Psoas muscle (tissue), 8 donors: ENCODE data around the gene LGR6. TPM values are rescaled to one million over a fixed set of nuclear protein-coding genes. Genes with fewer than 3 reads are reported as not detected.

ENCODE experiments used
- ATAC-seq, 4 donors: fragments of 200-7000 bp; cut with Tn5 transposase; one replicate each; pipeline ENCODE4 v1.9.1; 2020; ENCODE audit warnings: moderate library complexity in 3 of 4, mild to moderate bottlenecking in 2 of 4
- DNase-seq, 2 donors: peaks; one replicate each; pipeline ENCODE4 v3.0.0-alpha.2; 2020
- H3K27ac ChIP-seq: fragments of 200-600 bp; one replicate; pipeline ENCODE4 v1.8.0; 2022
- H3K27me3 ChIP-seq, 3 donors: fragments of 200-600 bp in 1 of 3; one replicate each; pipeline versions ENCODE4 v1.6.1 to v1.8.0; 2013 to 2022; ENCODE audit warnings: low read length in 2 of 3, mild to moderate bottlenecking in 2 of 3, moderate library complexity in 1 of 3; ENCODE audit not compliant: insufficient read depth in 3 of 3
- H3K36me3 ChIP-seq, 2 donors: fragments of 200-600 bp in 1 of 2; one replicate each; pipeline versions ENCODE4 v1.6.1 to v1.8.0; 2013 to 2022; ENCODE audit warnings: low read depth in 1 of 2, mild to moderate bottlenecking in 1 of 2, moderate library complexity in 1 of 2; ENCODE audit not compliant: insufficient read depth in 1 of 2
- H3K4me1 ChIP-seq: fragments of 200-600 bp; one replicate; pipeline ENCODE4 v1.8.0; 2022
- H3K4me3 ChIP-seq: fragments of 200-600 bp; one replicate; pipeline ENCODE4 v1.8.0; 2022; ENCODE audit warnings: mild to moderate bottlenecking
- H3K9me3 ChIP-seq: fragments of 200-600 bp; one replicate; pipeline ENCODE4 v1.8.0; 2022
- CTCF ChIP-seq: fragments of 200-600 bp; IDR thresholded peaks from one replicate; pipeline ENCODE4 v1.8.0; 2022; ENCODE audit warnings: antibody characterized with exemption
- WGBS, 3 donors: extraction: QIAGEN DNeasy Blood & Tissue Kit; methylation state at CpG; one replicate each; pipeline versions ENCODE4 v1.1.6 to v1.1.7; 2013; 5-methylcytosine and 5-hydroxymethylcytosine counted together
- intact Hi-C, 2 donors: fragments of 100-400 bp; cut with DNase I; formaldehyde crosslinking; loops; one replicate each; pipeline versions ENCODE4 v1.11.0 to v1.14.2; 2022
- polyA plus RNA-seq, 3 donors: library from polyadenylated mRNA; stranded (reverse); fragments of 200-250 nt; gene quantifications; one replicate each; pipeline ENCODE4 v1.2.3, GENCODE V29; 2013
- total RNA-seq, 4 donors: library from RNA; stranded (reverse); fragmentation: NEBNext Ultra II Directional in 2 of 4; extraction: Animal tissue kit (Norgen Biotek cat#: 25700) in 2 of 4; gene quantifications; one replicate each; pipeline versions ENCODE4 v1.2.1 to v1.2.4, GENCODE V29; 2021 to 2023
- donor health status: healthy with polysubstance abuse.
- donor health status: DM: no; HTN: no; CAD: no; lungs with moderate emphysema.
- donor health status: Bipolar disorder and iron deficiency.
- donor health status: healthy.
- donor health status: DM: yes; HTN: yes; CAD: no.
- donor health status: DM: no; HTN: no; CAD: no.
- donor health status: DM: no; HTN: no; CAD: no.
- donor health status: DM: yes; HTN: yes; CAD: no.

LGR6 gene
- total and polyA plus RNA-seq, 7 donors = 0.12 to 0.20 (median 0.16) TPM; not detected in 3

GRCh38 chr1:202234331-202235002 lies 40.9 kb downstream of the LGR6 start:
- Histone ChIP-seq H3K4me1 (no peaks in the 10 kb centered on the region), H3K27ac (no peak overlapping the region), H3K27me3 (peaks cover 0 to 6% (median 0%) of the 10 kb centered on the region in 3 donors), H3K36me3 (no peaks in the 10 kb centered on the region), H3K4me3 (no peak overlapping the region), H3K9me3 (no peaks in the 10 kb centered on the region)
- TF ChIP-seq CTCF = no peak
- ATAC-seq (no peak), DNase-seq (no peak)
- intact Hi-C loops = loop anchor here in 1 of 2 donors (10.0 kb wide), 1 partner anchor 920 kb away; no protein-coding TSS in a partner anchor
- 79 to 89% (median 88%) methylated on average over 3 of the region's 3 CpGs for WGBS, 3 donors

GRCh38 chr1:202235003-202235660 lies 41.5 kb downstream of the LGR6 start:
- H3K4me1 ChIP-seq = no peaks in the 10 kb centered on the region
- DNase-seq (no peak), ATAC-seq (no peak)
- H3K27me3 ChIP-seq = peaks cover 0 to 6% (median 0%) of the 10 kb centered on the region in 3 donors
- intact Hi-C loops = loop anchor here in 1 of 2 donors (10.0 kb wide), 1 partner anchor 920 kb away; no protein-coding TSS in a partner anchor
- WGBS, 3 donors = 76 to 79% (median 78%) methylated on average over 7 of the region's 7 CpGs
- H3K27ac ChIP-seq = no peak overlapping the region
- H3K4me3 ChIP-seq = no peak overlapping the region
- no peak for TF ChIP-seq CTCF
- no peaks in the 10 kb centered on the region for H3K36me3 ChIP-seq
- H3K9me3 ChIP-seq = no peaks in the 10 kb centered on the region

GRCh38 chr1:202235856-202236837 lies 42.5 kb downstream of the LGR6 start:
- H3K4me1 ChIP-seq = peaks cover 5% of the 10 kb centered on the region
- no peaks in the 10 kb centered on the region for H3K9me3 ChIP-seq
- peak; percentile 81 to 92 (median 86) for ATAC-seq
- H3K27me3 ChIP-seq = peaks cover 0 to 6% (median 0%) of the 10 kb centered on the region in 3 donors
- 63 to 66% (median 65%) methylated on average over 19 of the region's 19 CpGs for WGBS, 3 donors
- TF ChIP-seq CTCF = peak; percentile 80
- no peak overlapping the region for H3K27ac ChIP-seq
- DNase-seq = peak; percentile 53 to 71
- H3K4me3 ChIP-seq = no peak overlapping the region
- intact Hi-C loops = loop anchor here in 1 of 2 donors (10.0 kb wide), 1 partner anchor 919 kb away; no protein-coding TSS in a partner anchor
- no peaks in the 10 kb centered on the region for H3K36me3 ChIP-seq

DNA sequence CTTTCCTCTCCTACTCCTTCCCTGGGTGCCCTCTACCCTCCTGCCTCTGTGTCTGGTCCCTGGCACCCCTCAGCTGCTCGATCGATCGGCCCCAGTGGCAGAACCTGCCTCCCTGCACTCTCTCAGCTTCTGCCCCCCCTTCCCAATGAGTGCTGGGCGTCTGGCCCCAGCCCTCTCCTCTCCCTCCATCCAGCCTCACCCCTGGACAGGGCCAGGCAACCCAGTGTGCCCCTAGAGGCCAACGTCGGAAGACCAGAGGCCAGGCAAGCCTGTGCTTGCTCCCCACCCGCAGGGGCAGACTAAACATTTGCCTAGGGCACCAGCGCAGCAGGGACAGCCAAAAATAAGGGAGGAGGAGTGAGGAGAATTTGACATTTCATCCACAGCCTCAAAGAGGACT lies 43.5 kb downstream of the LGR6 start:
- WGBS, 3 donors = 38 to 43% (median 42%) methylated on average over 8 of the region's 8 CpGs
- intact Hi-C loops = loop anchor here in 1 of 2 donors (10.0 kb wide), 1 partner anchor 918 kb away; no protein-coding TSS in a partner anchor
- TF ChIP-seq CTCF = peak; percentile 18
- peaks cover 7% of the 10 kb centered on the region for H3K4me1 ChIP-seq
- H3K9me3 ChIP-seq = no peaks in the 10 kb centered on the region
- peak in 3 of 4 donors; percentile 40 to 77 (median 70) for ATAC-seq
- DNase-seq = no peak
- no peak overlapping the region for H3K27ac ChIP-seq
- H3K4me3 ChIP-seq = no peak overlapping the region
- no peaks in the 10 kb centered on the region for H3K36me3 ChIP-seq
- H3K27me3 ChIP-seq = peaks cover 0 to 6% (median 0%) of the 10 kb centered on the region in 3 donors
